NCI-H526 treated with DMSO at 0.1 percent for 48 hours (cell line): ENCODE data around the gene TMEM201.

Experiments used
- DNase-seq: peaks from one replicate; lab custom pipeline; 2025; lab: John Stamatoyannopoulos, UW

Gene TMEM201

GRCh38 chr1:9600861-9601834, 12.4 kb downstream of the TMEM201 start:
- no peak for DNase-seq

- DNase-seq = no peak
Observed at GRCh38 chr1:9601942-9602793, 13.5 kb downstream of the TMEM201 start.

DNA sequence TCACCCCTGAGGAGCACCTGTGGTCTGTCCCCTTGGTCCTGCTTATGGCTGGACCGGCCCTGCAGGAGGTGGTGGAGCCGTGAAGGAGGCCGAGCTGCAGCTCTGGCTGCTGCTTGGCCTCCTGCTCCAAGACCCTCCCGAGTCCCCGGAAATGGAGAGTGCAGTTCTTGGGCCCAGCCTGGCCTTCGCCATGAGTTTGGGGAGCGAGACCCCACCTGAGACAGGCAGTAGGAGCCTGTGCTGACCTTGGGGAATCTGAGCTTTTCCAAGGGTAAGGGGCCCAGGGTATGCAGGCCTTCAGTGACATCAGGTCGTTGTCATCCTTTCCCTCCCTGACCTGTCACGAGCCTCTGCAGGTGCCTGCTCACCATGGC, 14.1 kb downstream of the TMEM201 start:
- no peak for DNase-seq

DNA sequence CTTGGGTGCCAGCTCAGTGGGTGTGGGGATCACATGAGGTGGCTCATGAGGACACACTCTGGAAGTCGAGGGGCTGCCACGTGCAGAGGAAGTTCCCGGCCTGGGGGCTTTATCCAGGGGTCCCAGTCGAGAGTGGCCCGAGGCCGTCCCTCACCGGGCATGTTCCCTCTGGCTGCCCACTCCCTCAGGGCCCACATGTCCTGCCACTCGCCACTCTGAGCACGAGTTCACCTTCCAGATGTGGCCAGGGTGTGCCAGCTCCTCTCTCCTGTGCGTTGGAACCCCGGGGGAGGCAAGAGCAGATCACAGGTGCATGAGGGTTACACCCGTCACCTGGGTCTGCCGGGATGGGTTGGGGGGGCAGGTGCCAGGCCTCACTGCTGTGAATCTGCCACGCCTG, 14.6 kb downstream of the TMEM201 start:
- DNase-seq = no peak

DNA sequence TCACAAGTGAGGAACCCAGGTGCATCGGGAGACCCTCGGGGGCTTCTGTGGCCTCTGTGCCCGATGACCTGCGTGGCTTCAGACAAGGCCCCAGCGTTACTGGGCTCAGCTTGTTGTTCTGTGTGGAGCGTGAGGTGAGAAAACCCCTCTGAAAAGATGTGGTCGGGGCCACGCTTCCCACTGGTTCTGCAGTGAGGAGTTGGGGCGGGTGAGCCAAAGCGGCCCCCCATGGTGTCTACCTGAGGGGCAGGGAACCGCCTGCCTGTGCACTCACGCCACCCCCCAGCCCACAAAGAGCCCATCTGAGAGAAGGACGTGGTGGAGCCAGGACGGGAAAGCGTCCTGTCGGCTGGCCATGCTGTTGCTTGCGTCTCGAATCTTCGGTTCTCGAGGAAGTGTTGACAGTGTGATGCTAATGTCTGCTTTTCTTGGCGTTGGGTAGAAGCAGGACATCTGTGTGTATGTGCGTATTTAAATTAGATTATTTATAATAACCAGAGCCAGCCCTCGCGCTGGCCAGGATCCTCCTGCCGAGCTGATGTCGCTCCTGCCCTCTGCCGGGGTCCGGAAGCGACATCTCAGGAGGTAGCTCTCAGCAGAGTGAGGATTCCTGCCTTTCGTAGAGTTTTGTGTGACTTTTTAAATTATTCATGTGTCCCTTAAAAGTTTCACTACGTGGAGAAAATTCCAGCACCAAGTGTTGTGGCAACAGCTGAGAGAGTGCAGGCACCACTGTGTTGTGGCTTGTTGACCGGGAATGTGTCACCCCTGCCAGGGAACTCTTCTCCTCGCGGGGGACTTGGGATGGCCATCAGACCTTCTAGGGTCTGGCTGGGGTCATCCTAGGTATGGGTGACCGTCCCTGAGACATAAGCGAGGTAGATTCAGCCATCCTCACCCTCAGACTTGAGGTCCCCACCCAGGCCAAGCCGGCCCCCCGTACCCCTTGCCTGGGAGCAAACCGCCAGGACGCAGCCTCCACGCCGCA, 15.3 kb downstream of the TMEM201 start:
- no peak for DNase-seq

GRCh38 chr1:9604836-9605235, 16.1 kb downstream of the TMEM201 start:
- DNase-seq = no peak

DNA sequence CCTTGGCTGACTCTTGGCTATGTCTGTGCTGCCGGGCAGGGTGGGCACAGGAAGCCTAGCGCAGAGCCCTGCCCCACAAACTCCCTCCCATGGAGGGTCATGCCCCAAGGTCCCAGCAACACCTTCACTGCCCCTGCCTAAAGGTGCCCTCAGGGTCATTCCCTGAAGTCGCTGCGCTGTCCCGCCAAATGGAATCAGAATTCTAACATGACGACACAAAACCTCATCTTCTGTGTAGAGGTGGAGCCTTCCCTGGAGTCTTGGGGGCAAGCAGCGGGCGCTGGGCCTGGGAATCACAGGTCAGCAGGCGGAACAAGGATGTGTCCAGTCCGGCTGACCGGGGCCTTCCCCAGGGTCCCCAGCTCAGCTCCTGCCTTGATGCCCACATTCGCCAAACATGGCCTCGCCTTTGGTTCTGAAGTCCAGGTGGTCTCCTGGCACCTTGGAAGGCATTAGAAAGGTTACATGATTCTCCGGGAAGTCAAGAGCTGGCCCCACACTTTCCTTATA, 17.3 kb downstream of the TMEM201 start:
- DNase-seq = no peak

DNA sequence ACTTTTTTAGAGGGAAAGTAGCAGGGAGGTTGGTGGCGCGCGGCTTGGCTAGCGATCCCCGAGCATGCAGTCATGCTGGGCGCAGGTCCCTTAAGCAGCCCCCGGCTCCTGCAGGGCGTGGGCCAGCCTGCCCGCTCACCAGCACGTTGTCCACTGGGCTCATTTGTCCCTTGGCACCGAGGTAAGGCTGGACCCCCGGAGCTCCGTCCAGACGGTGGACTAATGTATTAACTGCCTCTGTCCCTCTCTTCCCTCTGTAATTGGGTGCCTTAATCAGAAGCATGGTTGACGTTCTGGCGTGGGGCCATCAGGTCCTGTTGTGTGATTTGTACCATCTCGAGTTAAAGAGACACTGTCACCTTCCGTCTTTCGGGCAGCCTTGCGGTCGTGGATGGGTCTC, 17.7 kb downstream of the TMEM201 start:
- no peak for DNase-seq

DNA sequence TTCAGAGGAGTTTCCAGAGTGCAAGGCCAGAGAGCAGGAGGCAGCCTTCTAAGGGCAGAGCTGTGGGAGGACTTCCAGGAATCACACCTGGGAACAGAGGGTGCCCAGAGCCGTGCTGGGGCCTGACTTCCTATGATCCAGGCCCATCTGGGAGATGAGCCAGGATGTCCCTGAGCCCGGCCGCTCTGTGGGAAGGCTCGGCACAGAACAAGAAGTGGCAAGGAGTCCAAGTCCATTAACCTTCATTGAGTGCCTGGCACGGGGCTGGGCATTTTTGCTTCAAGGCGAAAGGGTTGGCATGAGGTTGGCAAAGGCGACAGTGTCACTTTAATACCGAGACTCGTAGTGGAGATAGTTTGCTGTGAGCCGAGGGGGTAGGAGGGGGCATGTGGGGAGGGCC, 18.2 kb downstream of the TMEM201 start:
- no peak for DNase-seq

- DNase-seq = no peak
Observed at GRCh38 chr1:9607352-9607751, 18.6 kb downstream of the TMEM201 start.

GRCh38 chr1:9609998-9610397, 21.3 kb downstream of the TMEM201 start:
- no peak for DNase-seq

- no peak for DNase-seq
Observed at GRCh38 chr1:9610548-9610947, 21.8 kb downstream of the TMEM201 start.

DNA sequence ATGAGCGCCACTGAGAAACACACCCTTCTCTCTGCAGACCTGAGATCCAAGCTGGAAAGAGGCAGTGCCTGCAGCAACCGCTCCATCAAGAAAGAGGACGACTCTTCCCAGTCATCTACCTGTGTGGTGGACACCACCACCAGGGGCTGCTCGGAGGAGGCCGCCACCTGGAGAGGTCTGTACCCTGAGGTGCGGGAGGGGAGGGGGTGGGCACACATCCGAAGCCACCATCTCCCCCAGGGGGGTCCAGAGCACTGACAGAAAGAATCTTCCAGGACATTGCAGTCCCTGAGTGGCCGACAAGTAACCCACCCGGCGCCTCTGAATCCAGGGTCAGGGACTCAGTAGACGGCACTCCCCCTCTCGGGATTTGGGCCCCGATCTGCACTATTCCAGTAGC, 23.0 kb downstream of the TMEM201 start:
- DNase-seq = no peak

GRCh38 chr1:9612162-9612845, 23.6 kb downstream of the TMEM201 start:
- no peak for DNase-seq

GRCh38 chr1:9612871-9613624, 24.3 kb downstream of the TMEM201 start:
- DNase-seq = no peak

- no peak for DNase-seq
Observed at GRCh38 chr1:9613625-9614299, 25.1 kb downstream of the TMEM201 start.

- no peak for DNase-seq
Observed at GRCh38 chr1:9615316-9616063, 26.8 kb downstream of the TMEM201 start.

- no peak for DNase-seq
Observed at GRCh38 chr1:9618909-9619679, 30.4 kb downstream of the TMEM201 start.
